ENCODE data around the gene RPP40.

RPP40 gene

DNA sequence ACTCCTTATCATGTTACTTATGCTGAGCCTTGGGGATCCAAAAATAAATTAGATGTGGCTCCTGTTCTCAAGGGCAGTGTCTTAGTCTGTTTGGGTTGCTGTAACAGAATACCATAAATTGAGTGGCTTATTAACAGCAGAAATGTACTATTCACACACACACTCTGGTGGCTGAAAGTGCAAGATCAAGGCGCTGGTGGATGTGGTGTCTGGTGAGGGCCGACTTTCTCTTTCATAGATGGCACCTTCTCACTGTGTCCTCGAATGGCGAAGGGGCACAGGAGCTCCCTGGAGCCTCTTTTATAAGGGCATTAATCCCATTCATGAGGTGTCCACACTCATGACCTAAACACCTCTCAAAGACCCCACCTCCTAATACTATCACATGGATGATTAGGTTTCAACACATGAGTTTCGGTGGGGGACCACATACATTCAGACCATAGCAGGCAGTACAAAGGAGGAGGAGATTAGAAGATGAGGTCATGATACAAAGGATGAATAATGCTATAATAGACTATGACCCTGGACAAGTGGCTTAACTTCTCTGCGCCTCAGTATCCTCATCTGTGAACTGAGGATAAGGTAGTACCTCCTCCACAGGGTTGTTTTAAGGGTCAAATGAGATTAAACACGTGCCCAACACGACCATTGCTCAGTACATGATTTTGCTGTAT, 34.1 kb downstream of the RPP40 start:
- no peak for DNase-seq

- DNase-seq = no peak
Measured at GRCh38 chr6:4967301-4968030, 36.4 kb downstream of the RPP40 start.

DNA sequence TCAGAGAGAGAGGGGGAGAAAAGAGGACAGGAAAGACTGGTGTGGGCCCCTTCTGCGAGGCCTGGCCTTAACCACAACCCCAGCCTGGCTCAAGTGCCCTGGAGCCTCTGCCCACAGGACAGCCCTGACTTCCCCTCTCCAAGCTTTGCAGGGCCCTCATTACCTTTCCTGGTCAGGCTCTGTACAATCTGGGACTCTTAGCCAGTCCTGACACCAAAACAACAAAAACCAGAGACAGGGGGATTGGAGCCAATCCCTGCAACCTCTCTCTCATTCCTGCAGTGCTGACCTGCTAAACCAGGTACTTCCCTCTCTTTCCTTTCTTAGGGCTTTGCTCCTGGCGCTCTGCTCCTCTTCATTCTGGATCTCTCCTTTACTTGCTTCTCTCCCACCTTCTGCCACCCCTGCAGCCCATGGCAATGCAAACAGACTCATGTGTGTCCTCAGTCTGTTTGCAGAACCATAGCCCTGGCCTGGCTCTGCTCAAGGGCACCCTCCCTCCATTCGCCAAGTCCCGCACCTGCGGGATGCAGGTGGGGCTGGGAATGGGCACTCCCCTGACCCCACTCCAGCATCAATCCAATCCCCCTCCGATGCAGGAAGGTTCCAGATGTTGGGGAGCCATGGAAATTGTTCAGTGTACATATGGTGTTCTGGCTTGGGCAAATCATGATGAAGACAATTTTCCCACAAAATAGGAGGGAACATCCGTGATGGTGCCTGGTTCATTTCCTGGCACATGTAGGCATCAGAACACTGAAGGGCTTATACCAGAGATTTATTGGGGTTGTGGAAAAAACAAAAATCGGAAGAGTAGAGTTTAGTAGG, 38.1 kb downstream of the RPP40 start:
- DNase-seq = no peak

- DNase-seq = no peak
Measured at GRCh38 chr6:4964675-4965561, 38.9 kb downstream of the RPP40 start.

DNA sequence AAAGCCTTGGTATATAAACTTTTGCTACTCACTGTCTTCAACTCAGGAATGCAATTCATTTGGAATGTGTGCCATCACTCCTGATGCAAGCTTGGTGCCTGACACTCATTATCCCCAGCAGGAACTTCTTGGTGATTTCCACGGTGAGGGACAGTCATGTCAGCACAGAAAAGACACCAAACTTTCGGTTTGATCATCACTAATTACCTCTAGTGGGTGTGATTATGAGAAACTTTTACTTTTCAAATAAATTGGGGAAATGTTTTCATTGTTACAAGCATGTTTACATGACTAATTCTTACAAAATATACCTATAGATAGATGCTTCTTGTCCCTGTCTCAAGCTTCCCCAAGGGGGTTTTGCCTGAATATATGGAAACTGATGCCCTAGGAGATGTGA, 40.9 kb downstream of the RPP40 start:
- no peak for DNase-seq

DNA sequence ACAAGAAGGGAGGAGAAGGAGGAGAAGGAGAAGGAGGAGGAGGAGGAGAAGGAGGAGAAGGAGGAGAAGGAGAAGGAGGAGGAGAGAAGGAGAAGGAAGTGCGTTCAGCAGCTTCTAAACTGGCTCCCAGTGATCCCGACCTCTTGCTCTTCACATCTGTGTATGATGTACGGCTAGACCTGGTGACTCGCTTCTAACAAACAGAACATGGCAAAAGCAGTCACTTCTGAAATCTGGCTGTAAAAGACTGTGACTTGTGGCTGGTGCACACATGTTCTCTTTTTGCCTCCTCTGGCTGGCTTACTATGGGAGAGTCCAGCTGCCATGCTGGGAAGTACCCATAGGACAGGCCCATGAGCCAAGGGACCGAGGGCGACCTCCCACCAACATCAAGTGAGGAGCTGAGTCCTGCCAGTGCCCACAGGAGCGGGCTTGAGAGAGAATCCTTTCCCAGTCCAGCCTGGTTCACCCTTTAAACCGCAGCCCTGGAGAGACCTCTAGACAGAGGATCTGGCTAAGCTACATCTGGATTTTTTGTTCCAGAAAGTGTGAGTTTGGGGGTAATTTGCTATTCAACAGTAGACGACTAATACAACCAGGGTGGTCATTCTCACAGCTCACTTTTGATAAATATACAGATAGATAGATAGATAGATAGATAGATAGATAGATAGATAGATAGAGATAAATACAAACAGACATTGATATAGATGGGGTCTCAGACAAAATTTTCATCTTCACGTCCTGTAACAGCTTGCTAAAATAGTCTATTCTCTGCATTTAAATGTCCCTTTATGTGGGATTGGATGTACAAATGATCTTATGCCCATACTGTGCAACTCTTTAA, 42.3 kb downstream of the RPP40 start:
- no peak for DNase-seq

- no peak for DNase-seq
Measured at GRCh38 chr6:4958624-4959023, 45.2 kb downstream of the RPP40 start.

DNA sequence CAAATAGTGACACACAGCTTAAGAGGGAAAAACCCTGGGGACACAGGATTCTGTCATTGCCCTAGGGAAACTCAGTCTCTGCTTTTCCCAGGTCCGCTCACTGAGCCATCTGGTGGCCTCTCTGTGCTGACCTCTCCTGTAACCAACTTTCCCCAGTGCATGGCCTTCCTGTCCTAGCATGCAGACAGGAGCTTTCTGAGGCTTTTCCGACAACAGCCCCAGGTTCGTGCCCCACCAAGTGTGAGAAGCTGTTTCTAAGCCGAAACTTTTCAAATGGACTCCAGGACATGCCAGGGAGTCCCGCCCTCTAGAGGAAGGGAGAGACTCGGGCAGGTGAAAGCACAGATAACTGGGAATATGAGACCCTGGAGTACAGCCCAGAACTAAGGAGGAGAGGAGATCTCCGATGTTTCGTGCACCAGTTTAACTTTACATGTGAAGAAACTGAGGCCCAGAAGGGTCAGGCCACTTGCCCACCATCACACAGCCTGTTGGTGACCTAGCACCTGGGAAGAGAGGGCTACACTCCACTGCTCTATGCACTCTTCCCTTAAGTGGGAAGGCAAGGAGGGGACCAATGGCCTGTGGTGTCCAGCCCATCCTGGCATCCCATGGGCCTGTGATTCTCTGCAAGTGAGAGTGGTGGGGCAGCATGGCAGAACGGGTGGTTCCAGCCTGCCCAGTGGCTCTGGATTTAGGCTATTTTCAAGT, 46.2 kb downstream of the RPP40 start:
- DNase-seq = no peak

DNA sequence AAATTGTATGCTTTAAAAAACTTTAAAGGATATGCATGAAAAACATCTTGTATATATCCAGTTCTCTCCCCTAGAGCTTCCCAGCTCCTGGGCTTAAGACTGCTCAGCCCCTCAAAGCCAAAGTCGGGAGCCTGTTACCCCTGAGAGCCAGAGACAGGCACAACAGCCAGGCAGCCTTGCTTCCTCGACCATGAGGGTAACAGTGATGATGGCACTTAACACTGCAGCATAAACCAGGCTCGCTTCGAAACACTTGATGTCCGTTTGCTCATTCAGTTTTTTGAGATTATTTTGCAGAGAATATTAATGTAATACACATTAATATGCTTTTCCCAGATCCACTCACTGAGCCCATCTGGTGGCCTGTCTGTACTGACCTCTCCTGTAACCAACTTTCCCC, 47.2 kb downstream of the RPP40 start:
- DNase-seq = no peak

- no peak for DNase-seq
Measured at GRCh38 chr6:4953440-4953839, 50.4 kb downstream of the RPP40 start.

- DNase-seq = no peak
Measured at GRCh38 chr6:4950836-4951533, 52.9 kb downstream of the RPP40 start.

DNA sequence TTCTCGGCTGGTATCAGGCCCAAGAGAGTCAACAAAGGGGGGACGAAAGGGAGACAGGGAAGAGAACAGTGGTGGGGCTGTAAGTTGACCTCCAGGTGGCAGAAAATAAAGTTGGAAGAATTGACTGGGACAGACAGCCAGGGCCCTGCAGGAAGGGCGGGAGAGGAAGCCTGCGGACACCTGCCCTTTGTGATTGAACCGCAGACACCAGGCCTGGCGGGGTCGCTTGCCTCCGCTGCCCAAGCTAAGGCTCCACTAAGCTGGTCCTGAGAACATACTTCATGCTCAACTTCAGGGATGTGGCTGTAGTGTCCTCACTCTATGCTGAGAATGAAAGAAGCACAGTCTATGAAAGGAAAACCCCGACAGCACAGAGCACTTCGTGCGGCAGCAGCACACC, 53.8 kb downstream of the RPP40 start:
- no peak for DNase-seq

GRCh38 chr6:4948781-4949450, 54.9 kb downstream of the RPP40 start:
- DNase-seq = no peak

DNA sequence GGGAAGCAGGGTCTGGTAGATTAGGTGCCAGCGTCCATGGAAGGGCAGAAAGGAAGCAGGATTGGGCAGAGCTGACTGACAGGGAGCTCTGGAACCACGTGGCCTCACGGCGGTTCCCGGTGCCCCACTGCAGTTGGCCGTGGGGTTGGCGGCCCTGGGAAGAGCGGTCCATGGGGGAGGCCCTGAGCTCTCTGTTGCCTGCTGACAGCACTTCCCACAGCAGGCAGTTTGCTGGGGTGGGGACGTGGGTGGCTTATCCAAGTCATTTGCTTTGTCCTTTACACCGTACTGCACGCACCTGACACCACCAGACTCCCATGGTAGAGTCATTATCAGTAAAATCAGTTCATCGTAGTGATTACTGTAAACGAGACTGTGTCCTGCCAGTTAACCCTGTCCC, 56.1 kb downstream of the RPP40 start:
- DNase-seq = no peak

- DNase-seq = no peak
Measured at GRCh38 chr6:4946521-4946920, 57.3 kb downstream of the RPP40 start.

Measured in C1 segment of cervical spinal cord (tissue), 14 donors.